T1000 (cell line): ENCODE data around the gene MBNL1.
A peak's percentile ranks its signal among the peaks of the same experiment; 100 is the strongest.

Source experiments
- DNase-seq: peaks from one replicate; lab custom pipeline; 2025; ENCODE audit warnings: mixed read lengths; lab: John Stamatoyannopoulos, UW

MBNL1 gene

GRCh38 chr3:152298393-152299248 lies 29.9 kb downstream of the MBNL1 start:
- DNase-seq, result peak; percentile 66

GRCh38 chr3:152299249-152299976 lies 30.7 kb downstream of the MBNL1 start:
- DNase-seq, result no peak

GRCh38 chr3:152300029-152300731 lies 31.5 kb downstream of the MBNL1 start:
- no peak for DNase-seq

- no peak for DNase-seq
Measured at GRCh38 chr3:152301745-152302181, 33.0 kb downstream of the MBNL1 start.

GRCh38 chr3:152302521-152303021 lies 33.8 kb downstream of the MBNL1 start:
- no peak for DNase-seq

- DNase-seq, result no peak
Measured at GRCh38 chr3:152304160-152304559, 35.4 kb downstream of the MBNL1 start.

DNA sequence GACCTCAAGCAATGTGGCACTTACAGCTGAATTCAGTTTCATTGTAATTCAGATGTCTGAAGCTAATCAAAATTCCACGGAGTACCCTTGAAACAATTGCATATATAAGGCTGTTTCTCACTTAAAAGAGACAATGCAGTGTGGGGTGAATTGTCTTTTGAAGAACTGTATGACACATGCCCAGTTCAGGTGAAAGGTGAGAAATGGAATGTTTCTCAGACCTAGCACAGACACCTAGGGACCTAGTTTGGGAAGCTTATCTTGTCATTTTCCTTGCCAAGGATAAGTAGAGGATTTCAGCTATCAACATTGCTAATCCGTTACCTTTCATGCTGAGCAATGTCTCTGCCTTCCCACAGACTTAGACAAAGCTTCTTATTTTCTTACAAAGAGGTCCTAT lies 36.3 kb downstream of the MBNL1 start:
- DNase-seq, result no peak

DNA sequence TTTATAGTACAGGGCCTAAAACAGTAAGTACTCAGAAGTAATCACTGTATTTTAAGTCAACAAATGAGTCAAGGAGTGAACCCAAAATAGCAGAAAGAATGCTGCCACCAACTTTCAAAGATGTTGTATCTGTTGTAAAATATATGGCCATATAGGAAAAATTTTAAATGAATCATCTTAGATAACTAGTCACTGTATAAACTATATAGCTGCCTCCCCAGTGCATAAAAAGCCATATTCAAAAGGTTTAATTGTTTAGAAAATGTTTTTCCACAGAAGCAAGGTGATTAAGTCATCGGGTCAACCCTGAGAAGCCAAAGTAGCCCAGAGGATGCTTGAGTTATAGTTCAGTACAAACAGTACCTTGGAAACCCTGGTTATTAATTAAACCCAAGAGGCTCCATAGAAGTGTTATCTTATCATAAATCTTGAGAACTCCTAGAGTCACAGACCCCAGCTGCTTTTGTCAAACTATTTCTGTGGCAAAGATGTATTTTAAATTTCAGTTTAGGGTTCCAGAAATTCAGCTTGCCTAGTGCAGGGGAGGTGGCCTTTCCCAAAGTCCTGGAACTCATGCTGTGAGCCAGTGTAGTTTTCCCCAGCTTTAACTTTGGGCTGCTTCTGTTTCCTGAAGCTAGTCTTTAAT lies 39.2 kb downstream of the MBNL1 start:
- DNase-seq, result no peak

DNA sequence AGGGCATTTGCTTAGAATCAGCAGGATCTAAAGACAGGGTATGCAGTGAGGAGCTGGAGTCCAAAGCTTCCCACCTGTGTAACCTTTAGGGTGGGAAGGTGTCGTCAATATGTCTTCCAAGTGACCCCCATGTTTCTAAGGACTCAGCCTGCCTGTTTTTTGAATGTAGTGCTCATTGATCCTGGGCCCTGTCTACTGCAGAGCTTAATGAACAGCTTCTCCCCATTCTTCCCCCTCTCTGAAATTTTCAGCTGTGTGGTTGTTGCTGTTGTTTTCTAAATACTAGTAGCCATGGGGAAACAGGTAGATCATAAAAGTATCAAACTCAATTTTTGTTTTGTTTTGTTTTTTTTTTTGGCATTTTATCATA lies 39.7 kb downstream of the MBNL1 start:
- no peak for DNase-seq

- no peak for DNase-seq
Measured at GRCh38 chr3:152309031-152309430, 40.3 kb downstream of the MBNL1 start.

GRCh38 chr3:152309535-152310307 lies 41.0 kb downstream of the MBNL1 start:
- DNase-seq, result no peak

GRCh38 chr3:152313430-152313829 lies 44.7 kb downstream of the MBNL1 start:
- DNase-seq, result no peak

DNA sequence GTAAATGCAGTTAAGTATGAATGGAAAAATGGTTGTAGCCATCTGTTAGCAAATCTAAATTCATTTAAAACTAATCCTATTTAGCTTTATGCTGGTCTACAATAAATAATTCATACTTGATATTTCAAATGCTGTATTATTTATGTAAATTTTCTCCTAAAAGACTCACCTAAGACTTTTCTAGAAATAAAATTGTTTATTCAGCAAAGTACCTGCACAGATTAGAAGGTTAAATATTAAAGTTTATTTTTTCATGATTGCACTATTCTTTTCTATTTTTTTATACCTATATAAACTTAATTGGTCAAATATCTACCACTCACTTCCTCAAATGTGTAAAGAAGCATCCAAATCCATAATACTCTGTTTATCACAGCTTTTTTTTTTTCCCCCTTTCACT lies 45.2 kb downstream of the MBNL1 start:
- no peak for DNase-seq

GRCh38 chr3:152314677-152315353 lies 46.1 kb downstream of the MBNL1 start:
- no peak for DNase-seq

GRCh38 chr3:152315623-152316022 lies 46.9 kb downstream of the MBNL1 start:
- DNase-seq, result no peak

GRCh38 chr3:152316318-152316717 lies 47.6 kb downstream of the MBNL1 start:
- DNase-seq, result no peak

- no peak for DNase-seq
Measured at GRCh38 chr3:152317184-152317583, 48.5 kb downstream of the MBNL1 start.

GRCh38 chr3:152317956-152318355 lies 49.2 kb downstream of the MBNL1 start:
- no peak for DNase-seq

GRCh38 chr3:152318512-152318911 lies 49.8 kb downstream of the MBNL1 start:
- no peak for DNase-seq

- no peak for DNase-seq
Measured at GRCh38 chr3:152319256-152319655, 50.5 kb downstream of the MBNL1 start.
